GM12801 (cell line): ENCODE data around the gene ISG20L2.

Source experiments
- CTCF ChIP-seq: IDR thresholded peaks from one replicate; pipeline ENCODE4 v1.5.1; 2011; ENCODE audit warnings: control low read depth; ENCODE audit not compliant: insufficient read length; ENCODE audit errors: extremely low read depth

ISG20L2 gene

DNA sequence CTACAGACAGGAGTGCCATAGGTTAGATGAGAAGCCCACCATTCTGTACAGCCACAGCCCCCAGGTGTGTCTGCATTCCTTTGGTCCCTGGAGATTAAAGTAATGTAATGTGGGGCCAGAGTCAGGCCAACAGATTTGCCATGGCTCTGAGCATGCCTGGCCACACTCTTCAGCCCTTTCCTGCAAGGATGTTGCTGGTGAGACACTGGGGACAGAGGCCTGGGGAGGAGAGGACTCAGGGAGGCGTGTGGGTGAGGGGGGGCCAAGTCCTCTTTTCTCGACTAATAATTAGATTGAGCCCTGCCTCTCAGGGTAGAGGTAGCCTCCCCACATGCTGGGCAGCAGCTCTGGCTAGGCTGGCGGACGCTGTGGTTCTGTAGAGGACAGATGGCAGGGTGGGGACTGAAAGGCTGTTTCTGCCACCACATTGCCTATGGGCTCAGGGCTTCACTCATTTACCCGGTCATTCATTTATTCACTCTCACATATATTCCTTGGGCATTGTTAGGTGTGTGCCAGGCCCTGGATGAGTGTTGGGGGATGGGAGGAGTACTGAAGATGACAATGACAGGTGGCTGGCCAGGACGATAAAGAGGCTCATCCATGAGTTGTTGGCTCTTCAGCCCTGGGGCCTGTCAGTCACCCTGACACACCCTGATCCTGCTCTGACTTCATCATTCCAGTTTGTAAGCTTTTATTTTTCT is 31.7 kb upstream of the ISG20L2 start:
- TF ChIP-seq CTCF: no peak

DNA sequence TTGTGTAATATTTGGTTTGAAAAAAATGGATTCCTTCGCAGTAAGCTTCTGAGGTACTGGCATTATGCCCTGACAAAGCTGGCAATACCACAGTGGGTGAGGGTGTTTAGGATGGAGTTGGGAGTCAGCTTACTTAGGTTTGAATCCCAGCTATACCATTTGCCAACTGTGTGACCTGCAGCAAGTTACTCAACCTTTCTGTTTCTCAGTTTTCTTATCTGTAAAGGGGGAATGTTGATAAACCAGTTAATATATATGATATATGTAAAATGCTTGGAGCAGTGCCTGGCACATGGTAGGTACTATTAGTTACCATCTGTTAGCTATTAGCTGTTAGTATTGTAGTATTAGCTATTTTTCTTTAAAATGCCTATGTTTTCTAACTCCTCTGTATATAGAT is 27.8 kb upstream of the ISG20L2 start:
- TF ChIP-seq CTCF: no peak

DNA sequence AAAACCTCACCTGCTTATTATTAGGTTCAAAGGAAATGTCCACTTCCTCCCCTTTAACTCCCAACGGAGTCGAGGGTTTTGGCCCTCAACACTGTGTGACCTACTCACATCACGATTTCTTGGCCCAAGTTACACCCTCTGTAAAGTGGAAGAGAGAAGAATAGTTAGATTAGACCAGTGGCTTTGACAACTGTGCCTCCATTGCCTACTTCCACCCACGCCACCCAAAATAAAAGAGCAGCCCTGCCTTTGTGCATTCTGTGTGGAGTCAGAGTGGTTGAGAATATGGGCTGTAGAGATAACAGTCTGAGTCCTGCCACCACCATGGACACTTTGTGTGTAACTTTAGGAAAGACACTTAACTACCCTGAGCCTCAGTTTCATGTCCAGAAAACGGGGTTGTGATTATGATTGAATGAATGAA is 27.0 kb upstream of the ISG20L2 start:
- TF ChIP-seq CTCF: no peak

DNA sequence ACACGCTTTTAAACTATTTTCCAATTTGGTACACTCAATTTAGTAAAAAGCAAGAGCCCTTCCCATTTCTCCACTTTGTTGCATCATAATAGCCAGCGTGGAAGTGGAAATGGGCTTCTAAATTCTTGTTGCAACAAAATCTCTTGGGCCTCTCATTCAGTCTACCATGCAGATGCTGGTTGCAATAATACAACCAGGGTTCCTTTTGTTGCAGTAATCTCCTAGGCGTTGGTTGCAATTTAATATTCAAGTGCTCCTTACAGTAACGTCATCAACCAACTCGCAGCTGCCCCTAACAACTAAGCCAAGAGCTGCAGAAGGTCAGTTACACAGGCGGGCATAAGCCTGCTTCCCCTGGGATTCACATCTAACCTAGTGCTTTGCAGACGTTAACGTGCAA is 25.7 kb upstream of the ISG20L2 start:
- TF ChIP-seq CTCF: no peak

DNA sequence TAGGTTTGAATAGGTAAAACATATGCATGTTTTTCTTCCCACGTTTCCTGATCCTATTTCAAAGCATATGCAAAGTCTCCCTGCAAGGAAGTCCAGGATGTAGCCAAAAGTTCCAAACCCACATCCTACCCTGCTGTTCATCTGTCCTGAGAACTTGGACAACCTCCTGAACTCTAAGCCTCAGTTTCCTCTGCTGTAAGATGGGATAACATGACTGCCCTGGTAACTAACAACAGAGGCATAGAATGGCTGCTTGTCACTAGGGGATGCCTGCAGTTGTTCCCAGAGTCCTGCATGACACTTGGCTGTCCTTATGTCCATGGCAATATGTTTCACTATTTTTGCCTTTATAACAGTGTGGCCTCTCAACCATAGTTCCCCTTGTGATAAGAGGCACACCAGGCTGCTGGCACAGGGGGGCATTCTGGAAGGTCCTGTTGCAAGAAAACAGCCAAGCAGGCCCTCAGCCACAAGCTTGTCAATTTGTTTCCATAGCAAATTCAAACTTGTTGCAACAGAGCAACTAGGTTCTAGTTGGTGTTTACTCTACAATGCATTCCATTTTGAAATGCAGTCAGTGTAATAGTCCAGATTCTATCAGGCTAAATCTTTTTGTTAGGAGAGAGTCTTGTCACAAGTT is 24.4 kb upstream of the ISG20L2 start:
- no peak for TF ChIP-seq CTCF

DNA sequence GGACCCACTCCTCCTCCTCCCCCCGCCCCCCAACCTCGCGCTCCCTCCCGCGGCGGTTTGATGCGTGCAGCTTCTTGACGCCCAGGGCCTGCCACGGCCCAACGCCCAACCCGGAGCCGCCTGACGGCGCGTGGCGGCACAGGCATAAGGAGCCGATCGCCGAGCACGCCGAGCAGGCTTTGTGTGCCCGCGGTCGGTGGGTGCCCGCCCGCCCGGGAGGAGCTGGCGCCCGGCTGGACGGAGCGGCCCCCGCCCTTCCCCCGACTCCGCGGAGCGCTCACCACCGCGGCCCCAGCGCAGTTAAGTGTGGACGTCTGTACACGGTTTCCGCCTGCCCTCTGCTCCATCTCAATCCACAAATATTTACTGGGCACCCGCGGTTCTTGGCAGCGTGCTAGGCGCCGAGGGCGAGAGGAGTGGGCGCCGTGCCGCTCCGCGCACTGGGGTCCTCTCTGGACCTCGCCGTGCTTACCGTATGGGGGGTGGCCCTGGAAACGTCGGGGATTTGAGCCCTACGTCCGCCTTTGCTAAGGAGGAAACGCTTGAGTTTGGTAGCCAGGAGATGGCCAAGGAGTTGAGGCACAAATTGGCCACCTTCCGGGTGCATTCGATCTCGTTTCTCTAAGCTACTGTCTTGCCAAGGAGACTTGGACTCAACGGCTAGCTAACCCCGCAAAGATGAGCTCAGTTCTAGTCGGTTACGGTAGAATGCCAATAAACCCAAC is 23.4 kb upstream of the ISG20L2 start:
- TF ChIP-seq CTCF: no peak

DNA sequence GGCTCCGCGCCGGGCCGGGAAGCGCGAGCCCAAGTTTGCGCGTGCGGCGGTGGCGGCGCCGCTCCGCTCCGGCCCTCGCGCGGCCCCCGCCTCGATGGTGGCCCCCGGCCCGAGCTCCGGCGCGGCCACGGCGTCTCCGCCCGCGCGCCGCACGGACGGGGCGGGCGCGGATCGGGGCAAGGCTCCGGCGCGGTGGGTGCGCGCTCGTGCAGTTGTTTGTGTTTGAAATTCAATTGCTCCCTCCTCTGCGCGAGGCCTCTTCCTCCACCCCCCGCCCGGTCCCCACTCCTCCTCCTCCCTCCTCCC is 22.8 kb upstream of the ISG20L2 start, which contains the start of gene HDGF:
Gene HDGF, minus strand, starts transcription at position 225 of the 306 bp plus-strand sequence. CDS start 246 bp downstream, outside the sequence.
- TF ChIP-seq CTCF: no peak
